ENCODE measurements around the gene SRP68. TPM values are rescaled to one million over a fixed set of nuclear protein-coding genes. Genes with fewer than 3 reads are reported as not detected.
A peak's percentile ranks its signal among the peaks of the same experiment; 100 is the strongest.

The SRP68 gene
- total RNA-seq, 2 experiments from 2014 or later: 151 to 174 TPM

- POLR2A ChIA-PET: no interaction called here
- Mint-ChIP-seq H3K27ac (no peak overlapping the region), H3K9me3 (ENCODE audit: low read depth) (no peaks in the 10 kb centered on the region), H3K36me3 (ENCODE audit: low read depth) (no peaks in the 10 kb centered on the region), H3K27me3 (no peaks in the 10 kb centered on the region), H3K4me3 (no peak overlapping the region), H3K4me1 (peaks cover 5% of the 10 kb centered on the region)
- CTCF ChIA-PET: no interaction called here
- ATAC-seq (no peak), DNase-seq (no peak)
- intact Hi-C loops (cut with DNase I, micrococcal nuclease): no loop called here
Measured at GRCh38 chr17:76024353-76024752, 48.0 kb downstream of the SRP68 start.

- POLR2A ChIA-PET: no interaction called here
- no peak for ATAC-seq
- CTCF ChIA-PET: interaction anchor here (0.6 kb wide), 2 partner anchors 96 to 266 kb away, joined by 3 read pairs; no protein-coding TSS in a partner anchor
Measured at GRCh38 chr17:76023900-76024237, 48.4 kb downstream of the SRP68 start.

GRCh38 chr17:76022973-76023899 lies 49.1 kb downstream of the SRP68 start:
- Mint-ChIP-seq H3K9me3 (ENCODE audit: low read depth) (no peaks in the 10 kb centered on the region), H3K36me3 (ENCODE audit: low read depth) (no peaks in the 10 kb centered on the region), H3K4me1 (no peaks in the 10 kb centered on the region), H3K27ac (no peak overlapping the region), H3K27me3 (no peaks in the 10 kb centered on the region), H3K4me3 (no peak overlapping the region)
- no peak for DNase-seq
- ATAC-seq: no peak
- ChIA-PET CTCF (interaction anchor here (0.6 to 1.5 kb wide), 3 partner anchors 9 to 266 kb away, joined by 3 to 5 read pairs (median 3); no protein-coding TSS in a partner anchor), POLR2A (no interaction called here)
- intact Hi-C loops (cut with DNase I, micrococcal nuclease): no loop called here

More at GRCh38 chr17:76023900-76024237, 48.4 kb downstream of the SRP68 start:
- intact Hi-C loops (cut with DNase I, micrococcal nuclease): no loop called here
- Mint-ChIP-seq H3K27ac (no peak overlapping the region), H3K4me3 (no peak overlapping the region), H3K4me1 (no peaks in the 10 kb centered on the region), H3K36me3 (ENCODE audit: low read depth) (no peaks in the 10 kb centered on the region), H3K27me3 (no peaks in the 10 kb centered on the region), H3K9me3 (ENCODE audit: low read depth) (no peaks in the 10 kb centered on the region)
- DNase-seq: no peak

GRCh38 chr17:76022285-76022684 lies 50.0 kb downstream of the SRP68 start:
- H3K27me3 Mint-ChIP-seq: no peaks in the 10 kb centered on the region
- ChIA-PET CTCF (interaction anchor here (1.5 kb wide), 1 partner anchor 8 kb away, joined by 5 read pairs; no protein-coding TSS in a partner anchor), POLR2A (no interaction called here)
- no peaks in the 10 kb centered on the region for H3K36me3 Mint-ChIP-seq (ENCODE audit: low read depth)
- no peak overlapping the region for H3K4me3 Mint-ChIP-seq
- intact Hi-C loops (cut with DNase I, micrococcal nuclease): no loop called here
- no peaks in the 10 kb centered on the region for H3K4me1 Mint-ChIP-seq
- ATAC-seq (no peak), DNase-seq (no peak)
- no peaks in the 10 kb centered on the region for H3K9me3 Mint-ChIP-seq (ENCODE audit: low read depth)
- no peak overlapping the region for H3K27ac Mint-ChIP-seq

GRCh38 chr17:76019833-76020467 lies 52.4 kb downstream of the SRP68 start:
- no peaks in the 10 kb centered on the region for H3K27me3 Mint-ChIP-seq
- intact Hi-C loops (cut with DNase I, micrococcal nuclease): no loop called here
- no peak for ATAC-seq
- no peaks in the 10 kb centered on the region for H3K4me1 Mint-ChIP-seq
- POLR2A ChIA-PET: interaction anchor here (1.2 to 1.7 kb wide), 2 partner anchors 21 to 79 kb away, joined by 4 read pairs; partner anchors contain the start of gene FBF1
- no peak overlapping the region for H3K4me3 Mint-ChIP-seq
- H3K27ac Mint-ChIP-seq: no peak overlapping the region
- CTCF ChIA-PET: interaction anchor here (0.6 to 2.9 kb wide), 15 partner anchors 9 to 929 kb away, joined by 3 to 12 read pairs (median 4); partner anchors contain the start of gene CDK3
- H3K36me3 Mint-ChIP-seq (ENCODE audit: low read depth): no peaks in the 10 kb centered on the region
- DNase-seq: no peak
- no peaks in the 10 kb centered on the region for H3K9me3 Mint-ChIP-seq (ENCODE audit: low read depth)

GRCh38 chr17:76018801-76019200 lies 53.5 kb downstream of the SRP68 start:
- peaks cover 3% of the 10 kb centered on the region for H3K4me1 Mint-ChIP-seq
- CTCF ChIA-PET: interaction anchor here (1.3 to 2.9 kb wide), 5 partner anchors 8 to 281 kb away, joined by 3 to 12 read pairs (median 6); partner anchors contain the start of gene CDK3
- H3K4me3 Mint-ChIP-seq: no peak overlapping the region
- ATAC-seq: no peak
- intact Hi-C loops (cut with DNase I, micrococcal nuclease): no loop called here
- DNase-seq: no peak
- no peaks in the 10 kb centered on the region for H3K9me3 Mint-ChIP-seq (ENCODE audit: low read depth)
- H3K27ac Mint-ChIP-seq: no peak overlapping the region
- H3K36me3 Mint-ChIP-seq (ENCODE audit: low read depth): no peaks in the 10 kb centered on the region
- POLR2A ChIA-PET: interaction anchor here (1.2 to 1.7 kb wide), 2 partner anchors 22 to 78 kb away, joined by 4 read pairs; partner anchors contain the start of gene FBF1
- no peaks in the 10 kb centered on the region for H3K27me3 Mint-ChIP-seq

GRCh38 chr17:76018340-76018680 lies 54.0 kb downstream of the SRP68 start:
- POLR2A ChIA-PET: interaction anchor here (0.6 kb wide), 1 partner anchor 277 kb away, joined by 3 read pairs; no protein-coding TSS in a partner anchor
- H3K9me3 Mint-ChIP-seq (ENCODE audit: low read depth): no peaks in the 10 kb centered on the region
- DNase-seq (no peak), ATAC-seq (no peak)
- no peaks in the 10 kb centered on the region for H3K36me3 Mint-ChIP-seq (ENCODE audit: low read depth)
- H3K4me3 Mint-ChIP-seq: no peak overlapping the region
- H3K27me3 Mint-ChIP-seq: no peaks in the 10 kb centered on the region
- no peak overlapping the region for H3K27ac Mint-ChIP-seq
- H3K4me1 Mint-ChIP-seq: peaks cover 3% of the 10 kb centered on the region
- intact Hi-C loops (cut with DNase I, micrococcal nuclease): no loop called here
- CTCF ChIA-PET: interaction anchor here (0.5 kb wide), 1 partner anchor 335 kb away, joined by 4 read pairs; no protein-coding TSS in a partner anchor

GRCh38 chr17:76017481-76018339 lies 54.6 kb downstream of the SRP68 start:
- no peaks in the 10 kb centered on the region for H3K36me3 Mint-ChIP-seq (ENCODE audit: low read depth)

GRCh38 chr17:76014925-76015261 lies 57.4 kb downstream of the SRP68 start:
- Mint-ChIP-seq H3K4me1 (peaks cover 3% of the 10 kb centered on the region), H3K36me3 (ENCODE audit: low read depth) (no peaks in the 10 kb centered on the region), H3K27ac (no peak overlapping the region), H3K27me3 (no peaks in the 10 kb centered on the region), H3K4me3 (no peak overlapping the region), H3K9me3 (ENCODE audit: low read depth) (no peaks in the 10 kb centered on the region)
- no peak for DNase-seq
- intact Hi-C loops (cut with DNase I, micrococcal nuclease): loop anchor here (1.0 to 5.0 kb wide), 7 partner anchors 62 to 287 kb away; partner anchors contain the start of genes EXOC7 (in 2 of the 2) and ZACN (in 1 of the 2)
- POLR2A ChIA-PET: no interaction called here
- no peak for ATAC-seq
- CTCF ChIA-PET: interaction anchor here (0.7 to 10.4 kb wide), 37 partner anchors 8 to 1895 kb away, joined by 3 to 139 read pairs (median 4); partner anchors contain the start of genes CDK3, EXOC7, GALR2 and MRPL38

More at GRCh38 chr17:76017481-76018339, 54.6 kb downstream of the SRP68 start:
- no peak for ATAC-seq
- Mint-ChIP-seq H3K9me3 (ENCODE audit: low read depth) (no peaks in the 10 kb centered on the region), H3K27me3 (no peaks in the 10 kb centered on the region), H3K27ac (no peak overlapping the region), H3K4me3 (no peak overlapping the region), H3K4me1 (peaks cover 3% of the 10 kb centered on the region)
- no peak for DNase-seq
- POLR2A ChIA-PET: interaction anchor here (0.6 kb wide), 1 partner anchor 278 kb away, joined by 3 read pairs; no protein-coding TSS in a partner anchor
- CTCF ChIA-PET: interaction anchor here (0.5 to 10.4 kb wide), 3 partner anchors 17 to 335 kb away, joined by 3 to 139 read pairs (median 4); partner anchors contain the start of gene CDK3
- intact Hi-C loops (cut with DNase I, micrococcal nuclease): no loop called here

GRCh38 chr17:76014100-76014924 lies 58.0 kb downstream of the SRP68 start:
- no peak overlapping the region for H3K27ac Mint-ChIP-seq
- peaks cover 3% of the 10 kb centered on the region for H3K4me1 Mint-ChIP-seq
- no peak overlapping the region for H3K4me3 Mint-ChIP-seq
- no peaks in the 10 kb centered on the region for H3K9me3 Mint-ChIP-seq (ENCODE audit: low read depth)
- intact Hi-C loops (cut with DNase I, micrococcal nuclease): loop anchor here (1.0 to 5.0 kb wide), 7 partner anchors 63 to 288 kb away; partner anchors contain the start of genes EXOC7 (in 2 of the 2) and ZACN (in 1 of the 2)
- H3K27me3 Mint-ChIP-seq: no peaks in the 10 kb centered on the region
- ChIA-PET POLR2A (interaction anchor here (0.6 to 0.9 kb wide), 3 partner anchors 28 to 265 kb away, joined by 3 to 4 read pairs (median 3); no protein-coding TSS in a partner anchor), CTCF (interaction anchor here (0.6 to 10.4 kb wide), 59 partner anchors 9 to 1895 kb away, joined by 3 to 139 read pairs (median 4); partner anchors contain the start of genes CDK3, EXOC7, GALK1 and GALR2)
- H3K36me3 Mint-ChIP-seq (ENCODE audit: low read depth): no peaks in the 10 kb centered on the region
- peak; percentile 90 for DNase-seq
- ATAC-seq: peak; percentile 99
